Activated CD8-positive, alpha-beta memory T cell treated with anti-CD3 and anti-CD28 coated beads for 4 hours (primary cell): ENCODE results near the gene WDR45.

Experiments
- DNase-seq, 2 donors: peaks; one replicate each; pipeline ENCODE4 v3.0.0-alpha.2; 2020; ENCODE audit warnings: low read depth in 2 of 2

WDR45 gene

GRCh38 chrX:49043220-49043986 is 36.3 kb downstream of the WDR45 start, which contains the start of gene TFE3:
Gene TFE3, minus strand, starts transcription at chrX:49043357. Its CDS starts 131 bp downstream, at chrX:49043226.
- DNase-seq, result peak; percentile 86 to 95

GRCh38 chrX:49042581-49043219 is 37.0 kb downstream of the WDR45 start:
- no peak for DNase-seq

- DNase-seq, result no peak
These were observed 37.7 kb downstream of the WDR45 start for GRCh38 chrX:49041744-49042580.

GRCh38 chrX:49040376-49040955 is 39.2 kb downstream of the WDR45 start:
- no peak for DNase-seq

- peak; percentile 10 to 26 for DNase-seq
These were observed 39.9 kb downstream of the WDR45 start for GRCh38 chrX:49039598-49040375.

GRCh38 chrX:49037883-49038475 is 41.7 kb downstream of the WDR45 start:
- DNase-seq, result no peak

GRCh38 chrX:49030283-49030682 is 49.4 kb downstream of the WDR45 start:
- no peak for DNase-seq

- no peak for DNase-seq
These were observed 49.8 kb downstream of the WDR45 start for GRCh38 chrX:49029876-49030275.
